COLO829 (cell line): Measurements from ENCODE around the gene KIFC1.

Experiments used
- DNase-seq: peaks from one replicate; pipeline ENCODE4 v3.0.0; 2012; ENCODE audit warnings: low spot score

KIFC1 gene

GRCh38 chr6:33410711-33411631 is 19.3 kb downstream of the KIFC1 start, which contains the start of gene PHF1:
Gene PHF1, plus strand, starts transcription at chr6:33411014. Its CDS starts 1,250 bp downstream, at chr6:33412264.
- peak; percentile 84 for DNase-seq

- DNase-seq, result no peak
Measured at GRCh38 chr6:33411632-33412005, 20.0 kb downstream of the KIFC1 start.

GRCh38 chr6:33412140-33413009 is 20.8 kb downstream of the KIFC1 start:
- no peak for DNase-seq

DNA sequence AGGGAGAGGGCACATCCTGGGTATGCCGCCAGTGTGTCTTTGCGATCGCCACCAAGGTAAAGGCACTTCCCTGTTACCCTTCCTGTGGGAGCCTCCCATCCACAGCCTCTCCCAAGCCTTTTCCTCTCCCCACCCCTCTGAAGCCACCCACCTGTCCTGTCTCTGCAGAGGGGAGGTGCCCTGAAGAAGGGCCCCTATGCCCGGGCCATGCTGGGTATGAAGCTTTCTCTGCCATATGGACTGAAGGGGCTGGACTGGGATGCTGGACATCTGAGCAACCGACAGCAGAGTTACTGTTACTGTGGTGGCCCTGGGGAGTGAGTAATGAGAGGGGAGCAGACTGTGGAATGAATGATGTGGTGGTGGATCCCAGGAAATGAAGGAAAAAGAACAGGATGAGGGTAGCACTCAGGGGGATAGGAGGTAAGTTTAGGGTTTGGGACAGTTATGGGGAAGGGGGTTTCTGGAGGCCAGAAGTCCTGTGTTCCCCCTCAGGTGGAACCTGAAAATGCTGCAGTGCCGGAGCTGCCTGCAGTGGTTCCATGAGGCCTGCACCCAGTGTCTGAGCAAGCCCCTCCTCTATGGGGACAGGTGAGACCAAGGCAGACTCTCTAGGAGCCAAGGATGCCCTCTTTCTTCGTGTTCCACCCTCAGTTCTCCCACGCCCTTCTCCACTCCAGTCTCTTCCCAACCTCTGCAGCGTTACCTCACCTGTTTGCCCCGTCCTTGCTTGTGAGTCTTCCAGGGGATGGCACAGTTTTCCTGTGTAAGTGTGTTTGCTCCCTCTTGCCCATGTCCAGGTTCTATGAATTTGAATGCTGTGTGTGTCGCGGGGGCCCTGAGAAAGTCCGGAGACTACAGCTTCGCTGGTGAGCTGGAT is 21.9 kb downstream of the KIFC1 start:
- no peak for DNase-seq

DNA sequence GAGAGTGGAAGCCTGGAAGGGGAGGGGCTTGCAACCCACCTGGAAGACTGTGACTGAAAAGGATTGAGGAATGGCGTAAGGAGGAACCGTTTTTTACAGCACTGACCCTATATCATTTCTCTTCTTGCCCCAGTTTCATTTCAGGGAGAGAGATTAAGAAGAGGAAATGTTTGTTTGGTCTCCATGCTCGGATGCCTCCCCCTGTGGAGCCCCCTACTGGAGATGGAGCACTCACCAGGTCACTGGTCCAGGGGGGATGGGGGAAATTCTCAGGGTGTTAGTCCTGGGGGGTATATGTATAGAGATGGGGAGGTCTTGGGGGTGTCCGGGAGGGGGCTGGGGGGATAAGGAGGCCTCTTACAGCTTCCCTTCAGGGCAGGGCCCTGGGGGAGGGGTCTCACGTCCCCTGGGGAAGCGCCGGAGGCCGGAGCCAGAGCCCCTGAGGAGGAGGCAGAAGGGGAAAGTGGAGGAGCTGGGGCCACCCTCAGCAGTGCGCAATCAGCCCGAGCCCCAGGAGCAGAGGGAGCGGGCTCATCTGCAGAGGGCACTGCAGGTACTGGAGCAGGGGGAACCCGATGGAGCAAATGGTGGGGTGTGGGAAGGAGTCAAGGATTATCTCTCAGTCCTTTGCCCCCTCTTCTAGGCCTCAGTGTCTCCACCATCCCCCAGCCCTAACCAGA is 23.1 kb downstream of the KIFC1 start:
- peak; percentile 41 for DNase-seq

GRCh38 chr6:33415831-33416230 is 24.2 kb downstream of the KIFC1 start:
- DNase-seq, result no peak

DNA sequence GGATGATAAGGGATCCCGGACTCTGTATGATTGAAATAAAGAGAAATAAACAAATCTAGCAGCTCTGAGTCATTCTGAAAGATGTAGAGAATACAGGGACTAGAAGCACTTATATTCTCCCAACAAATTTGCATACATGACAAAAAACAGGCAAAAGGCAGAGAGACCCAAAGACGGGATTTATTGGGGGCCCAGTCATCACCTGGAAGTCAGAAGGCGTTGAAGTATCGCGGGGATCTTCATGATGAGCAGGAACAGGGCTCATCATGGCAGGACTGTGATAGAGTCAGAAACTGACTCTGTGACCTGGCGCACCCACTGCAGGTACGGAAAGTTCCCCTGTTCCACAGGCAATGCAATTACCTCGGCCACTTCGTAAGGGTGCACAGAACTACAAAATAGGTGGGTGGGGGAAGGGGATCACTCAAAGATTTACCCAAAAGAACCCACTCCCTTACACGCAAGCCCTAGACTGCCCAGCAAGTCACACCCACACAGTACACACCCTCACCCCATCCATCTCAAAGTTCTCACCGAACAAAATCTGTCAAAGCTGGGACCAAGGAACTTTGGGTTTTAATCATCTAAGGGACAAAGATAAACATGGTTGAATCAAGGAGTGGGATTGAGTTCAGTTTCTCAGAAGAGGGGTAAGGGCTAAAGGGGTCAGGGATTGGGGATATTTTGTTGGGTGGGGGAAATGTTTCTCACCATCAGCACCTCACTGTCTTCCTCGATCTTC is 24.9 kb downstream of the KIFC1 start:
- DNase-seq, result no peak

- no peak for DNase-seq
Measured at GRCh38 chr6:33417128-33417902, 25.7 kb downstream of the KIFC1 start.

- peak; percentile 99 for DNase-seq
Measured at GRCh38 chr6:33417903-33418689, 26.5 kb downstream of the KIFC1 start, which contains the start of gene CUTA. Gene CUTA, minus strand, starts transcription at chr6:33418107. Its CDS starts 107 bp downstream, at chr6:33418000.

DNA sequence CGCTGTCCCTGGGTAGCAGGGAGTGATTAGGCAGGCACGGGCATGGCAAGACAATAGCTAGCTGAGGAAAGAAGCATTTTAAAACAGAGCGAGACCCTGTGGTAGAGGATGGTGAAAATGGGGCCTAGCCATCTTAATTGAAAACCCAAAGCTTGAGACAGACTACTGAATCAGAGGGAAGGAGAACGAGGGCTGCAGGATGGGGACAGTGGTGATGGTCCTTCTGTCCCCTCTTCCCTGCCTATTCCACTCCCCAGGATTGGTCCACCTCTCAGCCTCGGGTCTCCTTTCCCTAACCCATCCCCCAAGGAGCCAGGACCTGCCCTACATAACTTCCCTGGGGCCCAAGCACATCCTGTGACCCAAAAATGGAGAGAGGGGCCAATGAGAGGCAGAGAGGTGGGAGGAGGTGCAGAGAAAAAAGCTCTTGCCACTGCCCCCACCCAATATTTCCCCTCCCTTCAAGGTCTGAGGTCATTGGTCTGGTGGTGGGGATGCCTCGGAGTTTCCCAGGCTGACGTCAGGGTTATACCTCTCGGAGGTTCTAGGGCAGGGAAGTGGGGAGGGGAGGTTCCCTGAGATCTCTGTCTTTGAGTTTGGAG is 27.2 kb downstream of the KIFC1 start:
- DNase-seq, result no peak

DNA sequence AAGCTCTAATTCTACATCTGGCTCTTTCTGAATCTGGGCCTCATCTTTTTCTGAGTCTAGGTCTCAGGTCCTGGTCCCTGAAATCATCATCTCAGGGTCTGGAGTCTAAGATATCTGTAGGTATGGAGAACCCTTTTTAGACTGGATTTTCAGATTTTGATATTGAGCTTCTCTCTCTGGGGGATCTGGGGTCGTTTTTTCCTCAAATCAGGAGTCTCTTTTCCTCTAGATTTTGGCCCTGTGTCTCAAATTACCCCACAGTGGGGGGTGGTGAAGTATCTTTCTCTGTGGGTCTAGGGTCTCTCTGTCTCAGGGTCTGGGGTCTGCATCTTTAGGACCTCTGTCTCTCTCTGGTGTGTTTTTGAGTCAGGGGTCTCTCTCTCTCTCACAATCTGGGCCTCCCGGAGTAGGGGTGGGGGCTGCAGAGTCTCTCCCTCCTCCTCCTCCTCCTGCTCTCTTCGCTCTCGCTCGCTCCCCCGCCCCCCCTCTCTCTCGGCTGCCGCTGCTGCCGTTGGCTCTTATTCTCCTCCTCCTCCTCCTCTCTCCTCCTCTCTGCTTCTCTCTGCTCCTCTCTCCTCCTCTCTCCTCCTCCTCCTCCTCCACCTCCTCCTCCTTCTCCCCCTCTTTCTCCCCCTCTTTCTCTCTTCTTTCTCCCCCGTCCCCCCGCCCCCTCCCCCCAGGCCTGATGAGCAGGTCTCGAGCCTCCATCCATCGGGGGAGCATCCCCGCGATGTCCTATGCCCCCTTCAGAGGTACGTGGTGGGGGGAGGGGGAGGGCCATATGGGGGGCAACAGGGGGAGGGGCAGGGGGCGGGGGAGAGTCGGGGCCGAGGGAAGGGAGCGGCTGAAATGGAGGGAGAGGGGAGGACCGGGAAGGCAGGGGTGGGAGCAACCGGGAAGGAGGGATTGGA is 28.2 kb downstream of the KIFC1 start, which contains the start of gene SYNGAP1:
SYNGAP1 (plus strand) TSS at position 486 of the 911 bp plus-strand sequence; CDS start at position 686, 200 bp downstream.
- DNase-seq, result no peak

GRCh38 chr6:33420491-33421343 is 29.1 kb downstream of the KIFC1 start:
- no peak for DNase-seq

GRCh38 chr6:33421344-33421643 is 29.7 kb downstream of the KIFC1 start:
- DNase-seq, result no peak

DNA sequence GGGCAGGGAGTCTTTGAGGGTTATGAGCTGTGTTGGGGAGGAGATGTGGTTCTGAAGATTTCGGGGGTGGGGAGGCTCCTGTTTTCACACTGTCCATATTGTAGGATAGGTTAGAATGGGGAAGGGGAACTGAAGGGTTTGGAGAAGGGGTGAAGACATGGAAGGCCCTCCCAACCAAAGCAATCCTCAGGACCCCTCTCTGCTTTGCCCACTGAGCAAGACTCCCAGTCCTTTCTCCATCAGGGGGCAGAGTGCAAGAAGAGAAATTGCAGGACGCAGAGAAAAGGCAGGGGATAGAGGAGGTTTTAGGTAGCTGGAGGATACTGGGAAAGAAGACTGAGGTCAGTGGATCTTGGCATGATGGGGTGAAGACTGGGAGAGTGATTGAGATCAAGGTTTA is 32.2 kb downstream of the KIFC1 start:
- no peak for DNase-seq

- no peak for DNase-seq
Measured at GRCh38 chr6:33424855-33425667, 33.4 kb downstream of the KIFC1 start.
